ENCODE results near the gene ANKRD7. TPM values are rescaled to one million over a fixed set of nuclear protein-coding genes. Genes with fewer than 3 reads are reported as not detected.
A peak's percentile ranks its signal among the peaks of the same experiment; 100 is the strongest.

ANKRD7 gene
- total and polyA plus RNA-seq, 2 donors, result 0.38 to 0.39 TPM

GRCh38 chr7:118186501-118186900 lies 38.0 kb upstream of the ANKRD7 start:
- Histone ChIP-seq H3K27me3 (ENCODE audit: control insufficient read depth in 2 of 2, insufficient read depth in 1 of 2, low read length in 1 of 2) (no peaks in the 10 kb centered on the region), H3K4me1 (ENCODE audit: control insufficient read depth in 2 of 2, insufficient read depth in 2 of 2, low read length in 2 of 2) (peaks cover 4 to 9% of the 10 kb centered on the region in 2 donors), H3K4me3 (ENCODE audit: low read length in 2 of 2) (no peak overlapping the region), H3K9me3 (ENCODE audit: control insufficient read depth in 2 of 2, insufficient read depth in 1 of 2, low read length in 1 of 2) (no peaks in the 10 kb centered on the region), H3K36me3 (ENCODE audit: control insufficient read depth in 2 of 2, insufficient read depth in 2 of 2, low read length in 1 of 2) (peaks cover 5 to 32% of the 10 kb centered on the region in 2 donors), H3K27ac (ENCODE audit: low read depth in 1 of 2, low read length in 1 of 2) (no peak overlapping the region)
- no peak for DNase-seq (ENCODE audit: low read depth in 6 of 9, low spot score in 9 of 9)

- Histone ChIP-seq H3K36me3 (ENCODE audit: control insufficient read depth in 2 of 2, insufficient read depth in 2 of 2, low read length in 1 of 2) (peaks cover under 1 to 19% of the 10 kb centered on the region in 2 donors), H3K27ac (ENCODE audit: low read depth in 1 of 2, low read length in 1 of 2) (no peak overlapping the region), H3K4me1 (ENCODE audit: control insufficient read depth in 2 of 2, insufficient read depth in 2 of 2, low read length in 2 of 2) (no peaks in the 10 kb centered on the region), H3K9me3 (ENCODE audit: control insufficient read depth in 2 of 2, insufficient read depth in 1 of 2, low read length in 1 of 2) (no peaks in the 10 kb centered on the region), H3K4me3 (ENCODE audit: low read length in 2 of 2) (no peak overlapping the region), H3K27me3 (ENCODE audit: control insufficient read depth in 2 of 2, insufficient read depth in 1 of 2, low read length in 1 of 2) (no peaks in the 10 kb centered on the region)
- WGBS, result 91% methylated on average over 2 of the region's 2 CpGs
- DNase-seq (ENCODE audit: low read depth in 6 of 9, low spot score in 9 of 9), result no peak
Observed at GRCh38 chr7:118194571-118194970, 29.9 kb upstream of the ANKRD7 start.

GRCh38 chr7:118195837-118196474 lies 28.5 kb upstream of the ANKRD7 start:
- Histone ChIP-seq H3K27me3 (ENCODE audit: control insufficient read depth in 2 of 2, insufficient read depth in 1 of 2, low read length in 1 of 2) (no peaks in the 10 kb centered on the region), H3K9me3 (ENCODE audit: control insufficient read depth in 2 of 2, insufficient read depth in 1 of 2, low read length in 1 of 2) (no peaks in the 10 kb centered on the region), H3K4me3 (ENCODE audit: low read length in 2 of 2) (no peak overlapping the region), H3K4me1 (ENCODE audit: control insufficient read depth in 2 of 2, insufficient read depth in 2 of 2, low read length in 2 of 2) (no peaks in the 10 kb centered on the region), H3K36me3 (ENCODE audit: control insufficient read depth in 2 of 2, insufficient read depth in 2 of 2, low read length in 1 of 2) (peaks cover 0 to 10% of the 10 kb centered on the region in 2 donors), H3K27ac (ENCODE audit: low read depth in 1 of 2, low read length in 1 of 2) (no peak overlapping the region)
- peak in 8 of 9 donors; percentile 16 to 75 (median 46) for DNase-seq (ENCODE audit: low read depth in 6 of 9, low spot score in 9 of 9)
- 58% methylated on average over 6 of the region's 6 CpGs for WGBS

DNA sequence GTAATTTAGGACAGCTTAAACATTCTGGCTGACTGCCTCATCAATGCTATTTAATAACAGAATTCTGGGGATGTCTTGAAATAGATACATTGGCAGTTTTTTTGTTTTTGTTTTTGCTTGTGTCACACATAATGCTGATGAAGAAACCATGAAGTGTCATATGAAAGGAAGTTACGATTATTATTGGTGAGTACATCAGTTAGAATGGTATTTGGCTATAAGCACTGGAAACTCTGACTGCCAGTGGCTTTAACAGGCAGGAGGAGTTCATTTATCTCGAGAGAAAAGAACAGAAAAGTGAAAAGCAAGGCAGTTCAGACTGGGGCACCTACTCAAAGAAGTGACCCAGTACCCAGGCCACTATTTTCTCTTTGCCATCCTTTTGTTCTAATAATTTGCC lies 22.4 kb upstream of the ANKRD7 start:
- DNase-seq (ENCODE audit: low read depth in 6 of 9, low spot score in 9 of 9), result no peak
- Histone ChIP-seq H3K4me3 (ENCODE audit: low read length in 2 of 2) (no peak overlapping the region), H3K4me1 (ENCODE audit: control insufficient read depth in 2 of 2, insufficient read depth in 2 of 2, low read length in 2 of 2) (no peaks in the 10 kb centered on the region), H3K27ac (ENCODE audit: low read depth in 1 of 2, low read length in 1 of 2) (no peak overlapping the region), H3K27me3 (ENCODE audit: control insufficient read depth in 2 of 2, insufficient read depth in 1 of 2, low read length in 1 of 2) (no peaks in the 10 kb centered on the region), H3K36me3 (ENCODE audit: control insufficient read depth in 2 of 2, insufficient read depth in 2 of 2, low read length in 1 of 2) (no peaks in the 10 kb centered on the region), H3K9me3 (ENCODE audit: control insufficient read depth in 2 of 2, insufficient read depth in 1 of 2, low read length in 1 of 2) (no peaks in the 10 kb centered on the region)
- 88% methylated on average over 2 of the region's 2 CpGs for WGBS

GRCh38 chr7:118214051-118214832 lies 10.3 kb upstream of the ANKRD7 start:
- WGBS, result 8% methylated on average over 49 of the region's 49 CpGs
- peaks cover 3 to 6% of the 10 kb centered on the region in 2 donors for H3K4me1 ChIP-seq (ENCODE audit: control insufficient read depth in 2 of 2, insufficient read depth in 2 of 2, low read length in 2 of 2)
- H3K27ac ChIP-seq (ENCODE audit: low read depth in 1 of 2, low read length in 1 of 2), result no peak overlapping the region
- no peaks in the 10 kb centered on the region for H3K27me3 ChIP-seq (ENCODE audit: control insufficient read depth in 2 of 2, insufficient read depth in 1 of 2, low read length in 1 of 2)
- peak overlapping the region; percentile 50 to 58 for H3K4me3 ChIP-seq (ENCODE audit: low read length in 2 of 2)
- H3K36me3 ChIP-seq (ENCODE audit: control insufficient read depth in 2 of 2, insufficient read depth in 2 of 2, low read length in 1 of 2), result no peaks in the 10 kb centered on the region
- DNase-seq (ENCODE audit: low read depth in 6 of 9, low spot score in 9 of 9), result peak; percentile 54 to 91 (median 82)
- H3K9me3 ChIP-seq (ENCODE audit: control insufficient read depth in 2 of 2, insufficient read depth in 1 of 2, low read length in 1 of 2), result no peaks in the 10 kb centered on the region

- 37% methylated on average over 3 of the region's 3 CpGs for WGBS
- Histone ChIP-seq H3K4me3 (ENCODE audit: low read length in 2 of 2) (peak overlapping the region; percentile 50 to 58), H3K4me1 (ENCODE audit: control insufficient read depth in 2 of 2, insufficient read depth in 2 of 2, low read length in 2 of 2) (peaks cover 3 to 6% of the 10 kb centered on the region in 2 donors), H3K36me3 (ENCODE audit: control insufficient read depth in 2 of 2, insufficient read depth in 2 of 2, low read length in 1 of 2) (no peaks in the 10 kb centered on the region), H3K27ac (ENCODE audit: low read depth in 1 of 2, low read length in 1 of 2) (no peak overlapping the region), H3K27me3 (ENCODE audit: control insufficient read depth in 2 of 2, insufficient read depth in 1 of 2, low read length in 1 of 2) (no peaks in the 10 kb centered on the region), H3K9me3 (ENCODE audit: control insufficient read depth in 2 of 2, insufficient read depth in 1 of 2, low read length in 1 of 2) (no peaks in the 10 kb centered on the region)
- no peak for DNase-seq (ENCODE audit: low read depth in 6 of 9, low spot score in 9 of 9)
Observed at GRCh38 chr7:118214833-118215182, 9.7 kb upstream of the ANKRD7 start.

GRCh38 chr7:118217210-118217619 lies 7.3 kb upstream of the ANKRD7 start:
- 48% methylated on average over 1 of the region's 1 CpG for WGBS
- DNase-seq (ENCODE audit: low read depth in 6 of 9, low spot score in 9 of 9), result no peak

GRCh38 chr7:118218413-118219156 lies 5.9 kb upstream of the ANKRD7 start:
- no peak overlapping the region for H3K27ac ChIP-seq (ENCODE audit: low read depth in 1 of 2, low read length in 1 of 2)
- no peaks in the 10 kb centered on the region for H3K9me3 ChIP-seq (ENCODE audit: control insufficient read depth in 2 of 2, insufficient read depth in 1 of 2, low read length in 1 of 2)
- 78% methylated on average over 8 of the region's 8 CpGs for WGBS
- no peaks in the 10 kb centered on the region for H3K27me3 ChIP-seq (ENCODE audit: control insufficient read depth in 2 of 2, insufficient read depth in 1 of 2, low read length in 1 of 2)
- H3K4me1 ChIP-seq (ENCODE audit: control insufficient read depth in 2 of 2, insufficient read depth in 2 of 2, low read length in 2 of 2), result peaks cover 3 to 6% of the 10 kb centered on the region in 2 donors
- H3K36me3 ChIP-seq (ENCODE audit: control insufficient read depth in 2 of 2, insufficient read depth in 2 of 2, low read length in 1 of 2), result no peaks in the 10 kb centered on the region
- no peak overlapping the region for H3K4me3 ChIP-seq (ENCODE audit: low read length in 2 of 2)
- no peak for DNase-seq (ENCODE audit: low read depth in 6 of 9, low spot score in 9 of 9)

More at GRCh38 chr7:118217210-118217619, 7.3 kb upstream of the ANKRD7 start:
- Histone ChIP-seq H3K4me3 (ENCODE audit: low read length in 2 of 2) (no peak overlapping the region), H3K27ac (ENCODE audit: low read depth in 1 of 2, low read length in 1 of 2) (no peak overlapping the region), H3K36me3 (ENCODE audit: control insufficient read depth in 2 of 2, insufficient read depth in 2 of 2, low read length in 1 of 2) (no peaks in the 10 kb centered on the region), H3K27me3 (ENCODE audit: control insufficient read depth in 2 of 2, insufficient read depth in 1 of 2, low read length in 1 of 2) (no peaks in the 10 kb centered on the region), H3K9me3 (ENCODE audit: control insufficient read depth in 2 of 2, insufficient read depth in 1 of 2, low read length in 1 of 2) (no peaks in the 10 kb centered on the region), H3K4me1 (ENCODE audit: control insufficient read depth in 2 of 2, insufficient read depth in 2 of 2, low read length in 2 of 2) (peaks cover 3 to 6% of the 10 kb centered on the region in 2 donors)

GRCh38 chr7:118219157-118219512 lies 5.4 kb upstream of the ANKRD7 start:
- WGBS, result 93% methylated on average over 3 of the region's 3 CpGs
- H3K36me3 ChIP-seq (ENCODE audit: control insufficient read depth in 2 of 2, insufficient read depth in 2 of 2, low read length in 1 of 2), result no peaks in the 10 kb centered on the region
- no peak overlapping the region for H3K4me3 ChIP-seq (ENCODE audit: low read length in 2 of 2)
- no peaks in the 10 kb centered on the region for H3K27me3 ChIP-seq (ENCODE audit: control insufficient read depth in 2 of 2, insufficient read depth in 1 of 2, low read length in 1 of 2)
- DNase-seq (ENCODE audit: low read depth in 6 of 9, low spot score in 9 of 9), result no peak
- peaks cover 2 to 3% of the 10 kb centered on the region in 2 donors for H3K4me1 ChIP-seq (ENCODE audit: control insufficient read depth in 2 of 2, insufficient read depth in 2 of 2, low read length in 2 of 2)
- H3K27ac ChIP-seq (ENCODE audit: low read depth in 1 of 2, low read length in 1 of 2), result no peak overlapping the region
- H3K9me3 ChIP-seq (ENCODE audit: control insufficient read depth in 2 of 2, insufficient read depth in 1 of 2, low read length in 1 of 2), result no peaks in the 10 kb centered on the region

Data from thymus (tissue), 11 donors.